Type B pancreatic cell (in vitro differentiated cells): ENCODE data around the gene KLF13. TPM values are rescaled to one million over a fixed set of nuclear protein-coding genes. Genes with fewer than 3 reads are reported as not detected.

Experiments
- total RNA-seq: library from RNA; stranded (reverse); gene quantifications from 2 replicates; pipeline ENCODE4 v1.2.1, GENCODE V29; 2021; ENCODE audit warnings: low replicate concordance

The KLF13 gene
- total RNA-seq, 1 donor from 2014 or later = 38.6 TPM

Other genes starting within 250 kb of the KLF13 start
- gene TRPM1, start 225.1 kb upstream of the KLF13 start, total RNA-seq = 9.5 TPM in 1 of 2 replicates, not detected in the other